IPS DF 4.7 (cell line): ENCODE results near the gene PEAR1.

Source experiments
- DNase-seq: peaks from one replicate; pipeline ENCODE4 v3.0.0-alpha.2; 2013; ENCODE audit warnings: low spot score; ENCODE audit errors: extremely low read depth

Gene PEAR1

DNA sequence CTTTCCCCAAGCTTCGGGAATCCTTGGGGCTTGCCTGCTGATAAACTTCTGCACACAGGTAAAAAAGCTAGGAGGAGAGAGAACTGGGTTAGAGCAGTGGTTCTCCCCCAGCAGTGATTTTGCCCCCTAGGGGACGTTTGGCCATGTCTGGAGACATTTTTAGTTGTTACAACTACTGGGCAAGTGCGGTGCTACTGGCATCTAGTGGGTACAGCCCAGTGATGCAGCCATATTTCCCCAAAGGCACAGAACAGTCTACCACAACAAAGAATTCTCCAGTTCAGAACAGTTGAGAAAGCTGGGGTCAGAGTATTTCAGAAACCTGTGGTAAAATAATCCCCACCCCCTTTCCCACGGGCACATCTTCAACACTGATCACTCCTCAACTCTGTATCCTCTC lies 68.2 kb downstream of the PEAR1 start:
- no peak for DNase-seq

GRCh38 chr1:156963621-156964020 lies 70.1 kb downstream of the PEAR1 start:
- DNase-seq = no peak

- DNase-seq = no peak
Observed at GRCh38 chr1:156964441-156964840, 70.9 kb downstream of the PEAR1 start.
